ENCODE results near the gene SIRT3.

GRCh38 chr11:252666-253065 lies 16.5 kb upstream of the SIRT3 start:
- TF ChIP-seq CTCF (IDR thresholded peaks at IDR 0.05 in 4 of 5, conservative IDR thresholded peaks at IDR 0.05 in 1 of 5) (no peak), POLR2A (IDR thresholded peaks at IDR 0.05) (no peak)

Measured in gastrocnemius medialis (tissue), 4 donors.